ENCODE measurements around the gene TMEM163.

DNA sequence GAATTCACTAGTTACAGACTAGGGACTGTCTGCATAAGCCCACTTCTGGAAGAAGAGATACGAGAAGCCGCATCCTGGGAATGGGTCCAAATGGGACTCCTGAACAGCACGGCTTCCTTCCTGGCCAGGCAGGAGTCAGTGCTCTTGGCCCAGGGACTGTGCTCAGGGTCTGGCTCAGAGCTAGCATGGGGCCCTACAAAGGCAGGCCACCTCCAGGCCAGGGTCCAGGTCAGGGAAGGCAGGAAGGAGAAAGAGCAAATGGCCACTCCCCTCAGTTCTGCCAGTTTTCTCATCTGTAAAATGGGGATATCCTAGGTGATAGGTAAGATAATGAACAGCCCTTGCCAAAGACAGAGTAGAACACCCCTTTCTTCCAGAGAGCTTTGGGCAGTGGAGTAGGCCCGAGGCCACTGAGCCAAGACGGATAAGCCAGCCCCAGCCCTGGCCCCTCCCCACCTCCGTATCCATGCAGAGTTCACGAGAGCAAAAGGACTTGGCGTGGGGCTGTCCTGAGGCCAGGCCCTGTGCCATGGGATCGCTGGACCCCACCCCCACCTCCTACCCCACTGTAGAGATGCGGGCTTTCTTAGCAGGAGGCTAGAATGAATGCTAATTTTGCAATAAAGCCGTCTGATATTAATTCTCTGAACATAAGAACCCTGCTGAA lies 274.9 kb downstream of the TMEM163 start:
- TF ChIP-seq EZH2 (IDR thresholded peaks at IDR 0.05; ENCODE audit: borderline replicate concordance, insufficient read depth, low read length, poor library complexity, severe bottlenecking): no peak
- no peak for TF ChIP-seq EP300 (conservative IDR thresholded peaks at IDR 0.05; ENCODE audit: poor library complexity, severe bottlenecking)
- TF ChIP-seq TAF1 (IDR thresholded peaks at IDR 0.05; ENCODE audit: low read depth): no peak
- TF ChIP-seq, protein P1, sequence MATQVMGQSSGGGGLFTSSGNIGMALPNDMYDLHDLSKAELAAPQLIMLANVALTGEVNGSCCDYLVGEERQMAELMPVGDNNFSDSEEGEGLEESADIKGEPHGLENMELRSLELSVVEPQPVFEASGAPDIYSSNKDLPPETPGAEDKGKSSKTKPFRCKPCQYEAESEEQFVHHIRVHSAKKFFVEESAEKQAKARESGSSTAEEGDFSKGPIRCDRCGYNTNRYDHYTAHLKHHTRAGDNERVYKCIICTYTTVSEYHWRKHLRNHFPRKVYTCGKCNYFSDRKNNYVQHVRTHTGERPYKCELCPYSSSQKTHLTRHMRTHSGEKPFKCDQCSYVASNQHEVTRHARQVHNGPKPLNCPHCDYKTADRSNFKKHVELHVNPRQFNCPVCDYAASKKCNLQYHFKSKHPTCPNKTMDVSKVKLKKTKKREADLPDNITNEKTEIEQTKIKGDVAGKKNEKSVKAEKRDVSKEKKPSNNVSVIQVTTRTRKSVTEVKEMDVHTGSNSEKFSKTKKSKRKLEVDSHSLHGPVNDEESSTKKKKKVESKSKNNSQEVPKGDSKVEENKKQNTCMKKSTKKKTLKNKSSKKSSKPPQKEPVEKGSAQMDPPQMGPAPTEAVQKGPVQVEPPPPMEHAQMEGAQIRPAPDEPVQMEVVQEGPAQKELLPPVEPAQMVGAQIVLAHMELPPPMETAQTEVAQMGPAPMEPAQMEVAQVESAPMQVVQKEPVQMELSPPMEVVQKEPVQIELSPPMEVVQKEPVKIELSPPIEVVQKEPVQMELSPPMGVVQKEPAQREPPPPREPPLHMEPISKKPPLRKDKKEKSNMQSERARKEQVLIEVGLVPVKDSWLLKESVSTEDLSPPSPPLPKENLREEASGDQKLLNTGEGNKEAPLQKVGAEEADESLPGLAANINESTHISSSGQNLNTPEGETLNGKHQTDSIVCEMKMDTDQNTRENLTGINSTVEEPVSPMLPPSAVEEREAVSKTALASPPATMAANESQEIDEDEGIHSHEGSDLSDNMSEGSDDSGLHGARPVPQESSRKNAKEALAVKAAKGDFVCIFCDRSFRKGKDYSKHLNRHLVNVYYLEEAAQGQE (IDR thresholded peaks at IDR 0.05; ENCODE audit: borderline replicate concordance): no peak
- TF ChIP-seq, protein P2, sequence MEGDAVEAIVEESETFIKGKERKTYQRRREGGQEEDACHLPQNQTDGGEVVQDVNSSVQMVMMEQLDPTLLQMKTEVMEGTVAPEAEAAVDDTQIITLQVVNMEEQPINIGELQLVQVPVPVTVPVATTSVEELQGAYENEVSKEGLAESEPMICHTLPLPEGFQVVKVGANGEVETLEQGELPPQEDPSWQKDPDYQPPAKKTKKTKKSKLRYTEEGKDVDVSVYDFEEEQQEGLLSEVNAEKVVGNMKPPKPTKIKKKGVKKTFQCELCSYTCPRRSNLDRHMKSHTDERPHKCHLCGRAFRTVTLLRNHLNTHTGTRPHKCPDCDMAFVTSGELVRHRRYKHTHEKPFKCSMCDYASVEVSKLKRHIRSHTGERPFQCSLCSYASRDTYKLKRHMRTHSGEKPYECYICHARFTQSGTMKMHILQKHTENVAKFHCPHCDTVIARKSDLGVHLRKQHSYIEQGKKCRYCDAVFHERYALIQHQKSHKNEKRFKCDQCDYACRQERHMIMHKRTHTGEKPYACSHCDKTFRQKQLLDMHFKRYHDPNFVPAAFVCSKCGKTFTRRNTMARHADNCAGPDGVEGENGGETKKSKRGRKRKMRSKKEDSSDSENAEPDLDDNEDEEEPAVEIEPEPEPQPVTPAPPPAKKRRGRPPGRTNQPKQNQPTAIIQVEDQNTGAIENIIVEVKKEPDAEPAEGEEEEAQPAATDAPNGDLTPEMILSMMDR (IDR thresholded peaks at IDR 0.05; ENCODE audit: poor library complexity, severe bottlenecking): no peak
- TF ChIP-seq MXI1 (conservative IDR thresholded peaks at IDR 0.05; ENCODE audit: poor library complexity, severe bottlenecking): no peak
- TF ChIP-seq POLR2AphosphoS5 (IDR thresholded peaks at IDR 0.05): no peak
- TF ChIP-seq SMC3 (conservative IDR thresholded peaks at IDR 0.05; ENCODE audit: poor library complexity): no peak
